Activated gamma-delta T cell (primary cell): ENCODE measurements around the gene SLC9A3.

ENCODE experiments used
- DNase-seq: peaks from one replicate; lab custom pipeline; 2025; lab: John Stamatoyannopoulos, UW

Gene SLC9A3

GRCh38 chr5:554284-554988 lies 30.2 kb upstream of the SLC9A3 start:
- DNase-seq = no peak

- DNase-seq = no peak
Observed at GRCh38 chr5:553874-554273, 29.6 kb upstream of the SLC9A3 start.

GRCh38 chr5:551406-551805 lies 27.2 kb upstream of the SLC9A3 start:
- DNase-seq = no peak

- DNase-seq = no peak
Observed at GRCh38 chr5:549229-549628, 25.0 kb upstream of the SLC9A3 start.

GRCh38 chr5:548256-548655 lies 24.0 kb upstream of the SLC9A3 start:
- DNase-seq = no peak

GRCh38 chr5:547086-547924 lies 23.1 kb upstream of the SLC9A3 start:
- no peak for DNase-seq

GRCh38 chr5:546376-546908 lies 22.2 kb upstream of the SLC9A3 start:
- DNase-seq = no peak

GRCh38 chr5:545641-546375 lies 21.6 kb upstream of the SLC9A3 start:
- DNase-seq = no peak

- no peak for DNase-seq
Observed at GRCh38 chr5:544675-545355, 20.6 kb upstream of the SLC9A3 start.

- no peak for DNase-seq
Observed at GRCh38 chr5:543755-544674, 19.8 kb upstream of the SLC9A3 start.

- no peak for DNase-seq
Observed at GRCh38 chr5:543351-543750, 19.1 kb upstream of the SLC9A3 start.

GRCh38 chr5:542319-543311 lies 18.4 kb upstream of the SLC9A3 start:
- DNase-seq = no peak

GRCh38 chr5:541539-542318 lies 17.5 kb upstream of the SLC9A3 start:
- DNase-seq = no peak

- no peak for DNase-seq
Observed at GRCh38 chr5:540906-541538, 16.8 kb upstream of the SLC9A3 start.

GRCh38 chr5:540071-540905 lies 16.0 kb upstream of the SLC9A3 start:
- no peak for DNase-seq

- DNase-seq = no peak
Observed at GRCh38 chr5:539469-540070, 15.3 kb upstream of the SLC9A3 start.
